Kidney epithelial cell (primary cell): ENCODE data around the gene HMGN2. TPM values are rescaled to one million over a fixed set of nuclear protein-coding genes. Genes with fewer than 3 reads are reported as not detected.

Experiments
- DNase-seq: peaks from one replicate; pipeline ENCODE4 v3.0.0-alpha.2; 2010; ENCODE audit warnings: low read depth
- H3K27me3 ChIP-seq: 2 replicates; pipeline ENCODE4 v1.6.0; 2011; ENCODE audit warnings: low read length; ENCODE audit not compliant: control insufficient read depth, insufficient read depth
- H3K36me3 ChIP-seq: 2 replicates; pipeline ENCODE4 v1.5.1; 2011; ENCODE audit warnings: low read length; ENCODE audit not compliant: control insufficient read depth, insufficient read depth
- H3K4me3 ChIP-seq: 2 replicates; pipeline ENCODE4 v1.5.1; 2011; ENCODE audit warnings: low read depth, mild to moderate bottlenecking, control low read depth, low read length
- CTCF ChIP-seq: IDR thresholded peaks from 2 replicates; pipeline ENCODE4 v1.5.1; 2011; ENCODE audit warnings: mild to moderate bottlenecking, moderate library complexity, low read length, control low read depth, inconsistent platforms; ENCODE audit not compliant: insufficient read depth, poor library complexity, severe bottlenecking
- total RNA-seq: library from RNA; depleted of rRNA; stranded (reverse); fragments of >200 nt; gene quantifications from 2 replicates; pipeline ENCODE4 v1.2.3, GENCODE V29; 2015

HMGN2 gene
- total RNA-seq, 1 donor from 2014 or later, result 126 TPM

GRCh38 chr1:26440259-26440658 lies 32.0 kb upstream of the HMGN2 start:
- no peak overlapping the region for H3K4me3 ChIP-seq
- DNase-seq, result no peak
- TF ChIP-seq CTCF, result no peak
- peaks cover 3% of the 10 kb centered on the region for H3K36me3 ChIP-seq
- H3K27me3 ChIP-seq, result no peaks in the 10 kb centered on the region

- no peaks in the 10 kb centered on the region for H3K27me3 ChIP-seq
- no peak for TF ChIP-seq CTCF
- H3K4me3 ChIP-seq, result no peak overlapping the region
- peaks cover 2% of the 10 kb centered on the region for H3K36me3 ChIP-seq
- DNase-seq, result no peak
These were observed 22.4 kb upstream of the HMGN2 start for GRCh38 chr1:26449868-26450267.

GRCh38 chr1:26450908-26451307 lies 21.3 kb upstream of the HMGN2 start:
- Histone ChIP-seq H3K4me3 (no peak overlapping the region), H3K36me3 (peaks cover 2% of the 10 kb centered on the region), H3K27me3 (no peaks in the 10 kb centered on the region)
- no peak for TF ChIP-seq CTCF
- DNase-seq, result no peak

- no peak for DNase-seq
- no peak overlapping the region for H3K4me3 ChIP-seq
- no peak for TF ChIP-seq CTCF
- H3K27me3 ChIP-seq, result no peaks in the 10 kb centered on the region
- H3K36me3 ChIP-seq, result peaks cover 2% of the 10 kb centered on the region
These were observed 19.6 kb upstream of the HMGN2 start for GRCh38 chr1:26452459-26453183.

GRCh38 chr1:26459148-26459547 lies 13.1 kb upstream of the HMGN2 start:
- DNase-seq, result no peak
- H3K36me3 ChIP-seq, result no peaks in the 10 kb centered on the region
- H3K27me3 ChIP-seq, result no peaks in the 10 kb centered on the region
- TF ChIP-seq CTCF, result no peak
- no peak overlapping the region for H3K4me3 ChIP-seq

- Histone ChIP-seq H3K4me3 (no peak overlapping the region), H3K36me3 (no peaks in the 10 kb centered on the region), H3K27me3 (no peaks in the 10 kb centered on the region)
- DNase-seq, result no peak
- no peak for TF ChIP-seq CTCF
These were observed 12.6 kb upstream of the HMGN2 start for GRCh38 chr1:26459573-26460031.
